NOMO-1 treated with DMSO at 0.1 percent for 48 hours (cell line): ENCODE results near the gene TSPEAR.
"Not testable (repeated sequence)": the region's sequence is repeated elsewhere in the genome, so short reads cannot be mapped to it uniquely, and the experiment has no call there.

Experiments used
- DNase-seq: peaks from one replicate; lab custom pipeline; 2025; ENCODE audit not compliant: unreplicated experiment; lab: John Stamatoyannopoulos, UW

TSPEAR gene

DNA sequence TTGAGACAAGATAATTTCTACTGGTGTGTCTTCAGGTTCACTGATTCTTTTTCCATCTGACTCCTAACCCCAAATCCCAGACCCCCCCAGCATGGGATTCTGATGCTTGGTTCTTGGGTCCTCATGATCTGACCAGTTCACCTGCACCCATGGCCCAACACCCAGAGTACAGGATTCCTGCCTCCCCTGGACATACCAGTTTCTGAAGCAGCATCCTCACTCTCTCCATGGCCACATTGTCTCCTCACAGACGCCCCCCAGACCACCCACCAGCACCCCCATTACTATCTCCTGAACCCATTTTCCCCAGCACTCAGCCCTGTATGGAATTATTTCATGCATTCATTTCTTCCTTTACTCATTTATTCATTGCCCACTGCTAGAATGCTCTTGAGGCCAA is 54.5 kb downstream of the TSPEAR start:
- no peak for DNase-seq

DNA sequence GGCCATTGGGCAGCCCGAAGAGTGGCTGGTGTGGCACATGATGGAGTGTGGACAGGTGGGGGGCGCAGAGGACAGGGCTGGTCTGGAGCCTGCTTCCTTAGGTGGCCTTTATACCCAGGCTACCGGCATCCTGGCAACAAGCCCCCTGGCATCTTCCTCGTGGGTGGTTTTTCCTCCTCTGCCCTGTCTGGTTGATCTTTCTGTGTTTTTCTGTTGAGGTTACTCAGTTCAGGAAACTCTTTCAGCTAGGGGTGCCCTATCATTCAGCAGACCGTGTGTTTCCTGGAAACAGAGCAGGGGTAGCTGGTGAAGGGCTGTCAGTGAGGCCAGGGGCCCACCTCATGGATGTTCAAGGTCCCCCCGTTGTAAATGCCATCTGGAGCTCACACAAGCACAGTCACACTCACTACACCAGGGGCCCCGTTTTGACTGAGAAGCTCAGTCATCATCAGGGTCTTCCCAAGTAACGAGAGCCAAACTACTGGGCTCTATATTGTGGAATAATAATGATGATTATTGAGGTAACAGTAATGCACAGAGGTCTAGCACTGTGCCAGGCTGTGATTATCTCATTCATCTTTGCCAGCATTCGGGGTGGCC is 56.7 kb downstream of the TSPEAR start, which contains the start of gene KRTAP12-4:
Gene KRTAP12-4 (minus strand): TSS at position 84 of the 600 bp plus-strand sequence. CDS start 45 bp downstream, at position 39.
- DNase-seq = no peak

DNA sequence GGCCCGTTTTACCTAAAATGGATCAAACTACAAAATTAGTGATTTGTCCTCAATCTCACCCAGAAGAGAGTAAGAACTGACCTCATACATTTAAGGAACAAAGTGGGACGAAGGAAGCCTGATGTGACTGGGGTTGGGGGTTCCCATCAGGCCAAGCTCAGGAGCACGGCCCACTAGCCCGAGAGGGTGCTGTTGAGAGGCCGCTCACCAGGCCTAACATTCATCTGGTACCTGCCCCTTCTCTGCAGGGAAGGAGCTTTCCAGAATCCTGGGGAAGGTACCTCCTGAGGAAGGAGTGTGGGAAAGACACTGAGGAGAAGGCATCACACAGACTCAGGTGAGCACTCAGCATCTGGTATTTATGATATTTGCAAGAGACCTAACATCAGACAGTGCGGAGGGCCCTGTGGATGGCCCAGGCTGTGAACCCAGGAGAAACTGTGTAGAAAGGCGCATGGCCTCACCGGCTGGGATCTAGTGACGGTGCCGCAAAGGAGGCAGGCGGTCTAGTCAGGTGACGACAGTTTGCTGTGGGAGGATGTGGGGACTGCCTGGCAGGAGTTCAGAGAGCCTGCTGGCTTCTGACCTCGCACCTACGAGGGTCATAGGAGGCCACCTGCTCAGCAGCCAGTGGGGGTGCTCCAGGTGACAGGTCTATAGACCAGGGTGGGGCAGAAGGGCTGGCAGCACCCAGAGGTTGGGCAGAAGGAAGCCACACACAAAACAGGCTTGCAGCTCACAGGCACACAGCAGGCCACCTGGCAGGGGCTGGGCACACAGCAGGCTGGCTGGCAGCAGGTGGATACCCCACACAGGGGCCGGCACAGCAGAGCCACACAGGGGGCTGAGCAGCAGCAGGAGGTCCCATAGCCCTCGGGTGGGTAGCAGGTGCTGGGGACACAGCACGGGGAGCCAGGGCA is 57.5 kb downstream of the TSPEAR start:
- no peak for DNase-seq

DNA sequence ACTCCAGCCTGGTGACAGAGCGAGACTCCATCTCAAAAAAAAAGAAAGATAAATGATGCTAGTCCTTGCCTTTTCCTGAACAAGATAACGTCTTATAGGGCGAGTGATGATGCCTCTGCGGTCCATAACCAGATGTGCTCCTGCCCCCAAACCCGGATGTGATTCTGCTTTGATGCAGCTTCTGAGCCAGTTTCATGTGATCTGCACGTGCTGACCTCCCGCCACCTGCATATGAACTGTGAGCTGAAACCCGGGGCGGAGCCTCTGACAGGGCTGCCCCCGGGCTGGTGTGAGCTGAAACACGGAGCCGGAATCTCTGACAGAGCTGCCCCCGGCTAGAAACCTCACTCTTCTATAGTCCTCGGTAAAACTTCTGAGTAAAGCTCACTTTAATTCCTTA is 58.2 kb downstream of the TSPEAR start:
- no peak for DNase-seq

DNA sequence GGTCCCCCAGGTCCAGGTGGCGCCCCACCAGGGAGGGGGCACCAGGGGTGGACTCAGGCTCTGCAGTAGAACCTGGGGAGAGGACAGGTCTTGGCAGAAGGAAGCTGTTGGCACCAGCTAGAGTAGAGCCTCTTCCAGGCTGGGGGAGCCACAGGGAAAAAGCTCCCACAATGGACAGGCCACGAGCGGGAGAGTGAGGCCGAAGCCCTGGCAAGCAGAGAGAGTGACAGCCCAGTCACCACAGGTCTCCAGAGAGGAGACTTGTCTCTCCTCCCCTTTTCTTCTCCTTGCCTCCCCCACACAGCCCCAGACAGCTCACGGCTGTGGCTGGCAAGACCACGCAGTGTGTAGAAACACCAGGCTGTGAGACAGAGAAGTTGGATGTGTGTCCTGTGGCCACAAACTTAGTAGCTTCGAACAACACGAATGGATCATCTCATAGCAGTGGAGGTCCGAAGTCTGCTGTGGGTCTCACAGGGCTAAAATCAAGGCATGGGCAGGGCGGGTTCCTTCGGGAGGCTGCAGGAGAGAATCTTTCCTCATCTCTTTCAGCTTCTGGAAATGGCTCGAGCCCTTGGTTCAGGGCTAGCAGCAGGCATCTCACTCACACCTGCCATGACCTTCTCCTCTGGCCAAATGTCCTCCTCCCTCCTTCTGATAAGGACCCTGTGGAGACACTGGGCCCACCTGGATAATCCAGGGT is 60.2 kb downstream of the TSPEAR start:
- no peak for DNase-seq

DNA sequence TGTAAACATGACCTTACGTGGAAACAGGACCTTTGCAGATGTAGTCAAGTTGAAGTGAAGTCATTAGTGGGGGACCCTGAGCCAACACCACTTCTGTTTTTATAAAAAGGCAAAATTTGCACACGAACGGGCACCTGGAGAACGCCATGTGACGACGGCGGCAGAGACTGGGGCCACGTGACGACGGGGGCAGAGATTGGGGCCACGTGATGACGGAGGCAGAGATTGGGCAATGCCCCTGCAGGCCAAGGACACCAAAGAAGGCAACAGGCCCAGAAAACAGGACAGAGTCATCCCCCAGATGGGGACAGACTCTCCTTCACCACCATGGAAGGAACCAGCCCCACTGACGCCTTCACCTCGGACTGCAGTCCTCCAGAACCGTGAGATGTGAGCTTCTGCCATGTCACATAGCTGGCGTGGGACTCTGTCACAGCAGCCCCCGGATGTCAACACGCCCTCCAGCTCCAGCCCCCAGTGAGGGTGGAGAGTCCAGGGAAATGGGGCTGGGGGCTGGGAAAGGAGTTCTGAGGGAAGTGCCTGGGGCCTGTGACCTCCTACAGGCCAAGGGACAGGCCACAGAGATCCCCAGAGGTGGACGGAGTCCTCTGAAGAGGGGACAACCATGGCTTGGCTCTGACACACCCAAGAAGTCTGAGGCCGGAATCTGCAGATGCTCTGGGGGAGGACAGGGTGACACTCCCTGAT is 61.0 kb downstream of the TSPEAR start:
- DNase-seq = no peak

DNA sequence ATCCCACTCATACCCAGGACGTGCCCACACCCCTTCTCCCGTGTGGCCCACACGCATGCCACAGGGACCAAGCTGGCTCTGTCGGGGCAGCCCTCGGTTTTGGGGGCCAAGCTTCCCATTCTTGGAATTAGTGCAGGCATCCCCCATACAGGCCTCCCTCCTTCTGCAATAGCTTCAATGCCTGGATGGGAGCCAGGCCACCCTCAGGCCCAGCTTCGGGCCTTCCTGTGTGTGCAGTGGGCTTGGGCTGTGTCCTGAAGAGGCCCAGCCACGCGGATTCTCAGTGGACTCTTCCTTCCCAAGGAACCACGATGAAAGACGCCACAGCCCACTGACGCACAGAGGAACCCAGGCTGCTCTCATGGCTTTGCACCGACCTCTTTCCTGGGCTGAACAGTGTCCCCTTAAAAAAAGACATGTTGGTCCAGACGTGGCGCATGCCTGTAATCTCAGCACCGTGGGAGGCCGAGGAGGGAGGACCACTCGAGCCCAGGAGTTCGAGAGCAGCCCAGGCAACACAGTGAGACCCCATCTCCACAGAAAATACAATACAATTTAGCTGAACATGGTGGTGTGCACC is 61.8 kb downstream of the TSPEAR start:
- DNase-seq = no peak

DNA sequence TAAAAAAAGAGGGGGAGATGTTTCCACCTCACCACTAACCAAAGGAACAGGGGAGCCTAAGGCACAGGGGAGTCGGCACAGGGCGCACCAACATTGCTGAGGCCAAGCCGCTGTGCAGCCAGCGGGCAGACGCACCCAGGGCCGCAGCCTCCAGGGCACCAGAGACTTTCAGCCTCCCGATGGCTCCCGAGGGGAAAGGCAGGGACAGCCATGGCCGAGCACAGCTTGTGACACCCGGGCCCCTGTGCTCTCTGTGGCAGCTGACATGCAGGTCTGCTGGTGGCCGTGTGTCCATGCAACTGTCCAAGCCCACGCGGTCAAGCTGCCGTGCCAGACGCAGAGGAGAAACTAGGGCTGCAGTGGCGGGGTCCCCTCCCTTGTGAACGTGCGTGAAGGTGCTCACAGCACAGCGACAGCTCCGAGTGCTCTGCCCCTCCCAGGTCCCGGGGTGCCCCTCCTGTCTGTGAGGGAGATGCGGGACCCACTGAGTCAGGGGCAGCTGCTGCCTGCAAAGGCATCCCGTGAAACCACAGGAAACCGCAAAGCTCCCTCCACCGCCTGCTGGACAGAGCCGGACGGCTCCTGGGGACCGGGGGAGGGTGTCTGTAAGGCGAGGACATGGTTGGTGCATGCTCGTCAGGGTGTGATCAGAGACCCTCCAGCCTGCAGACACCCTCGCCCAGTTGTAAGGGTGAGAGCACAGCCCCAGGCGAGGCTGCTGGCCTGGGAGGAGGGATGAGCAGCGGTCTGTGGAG is 62.6 kb downstream of the TSPEAR start:
- no peak for DNase-seq

DNA sequence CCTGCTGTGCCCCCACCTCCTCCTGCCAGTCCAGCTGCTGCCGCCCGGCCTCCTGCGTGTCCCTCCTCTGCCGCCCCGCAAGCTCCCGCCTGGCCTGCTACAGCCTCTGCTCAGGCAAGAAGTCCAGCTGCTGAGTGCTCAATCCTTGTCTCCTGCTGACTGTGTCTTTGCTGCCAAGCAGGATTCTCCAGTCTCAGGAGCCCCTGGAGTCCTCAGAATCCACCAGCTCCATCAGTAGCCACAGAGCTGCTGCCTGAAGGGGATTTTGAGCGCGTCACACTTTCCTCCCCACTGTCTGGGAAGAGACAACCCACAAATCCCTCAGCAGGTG is 64.2 kb downstream of the TSPEAR start:
- DNase-seq = no peak

DNA sequence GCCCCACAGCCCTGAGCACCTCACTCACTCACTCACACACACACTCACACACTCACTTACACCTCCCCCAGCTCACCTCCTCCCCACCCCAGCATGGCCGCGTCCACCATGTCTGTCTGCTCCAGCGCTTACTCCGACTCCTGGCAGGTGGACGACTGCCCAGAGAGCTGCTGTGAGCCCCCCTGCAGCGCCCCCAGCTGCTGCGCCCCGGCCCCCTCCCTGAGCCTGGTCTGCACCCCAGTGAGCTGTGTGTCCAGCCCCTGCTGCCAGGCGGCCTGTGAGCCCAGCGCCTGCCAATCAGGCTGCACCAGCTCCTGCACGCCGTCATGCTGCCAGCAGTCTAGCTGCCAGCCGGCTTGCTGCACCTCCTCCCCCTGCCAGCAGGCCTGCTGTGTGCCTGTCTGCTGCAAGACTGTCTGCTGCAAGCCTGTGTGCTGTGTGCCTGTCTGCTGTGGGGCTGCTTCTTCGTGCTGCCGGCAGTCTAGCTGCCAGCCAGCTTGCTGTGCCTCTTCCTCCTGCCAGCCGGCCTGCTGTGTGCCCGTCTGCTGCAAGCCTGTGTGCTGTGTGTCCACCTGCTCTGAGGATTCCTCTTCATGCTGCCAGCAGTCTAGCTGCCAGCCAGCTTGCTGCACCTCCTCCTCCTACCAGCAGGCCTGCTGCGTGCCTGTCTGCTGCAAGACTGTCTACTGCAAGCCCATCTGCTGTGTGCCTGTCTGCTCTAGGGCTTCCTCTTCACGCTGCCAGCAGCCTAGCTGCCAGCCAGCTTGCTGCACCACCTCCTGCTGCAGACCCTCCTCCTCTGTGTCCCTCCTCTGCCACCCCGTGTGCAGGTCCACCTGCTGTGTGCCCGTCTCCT is 64.8 kb downstream of the TSPEAR start, which contains the start of gene KRTAP10-11:
Gene KRTAP10-11 (plus strand): TSS at position 49 of the 856 bp plus-strand sequence. CDS start 45 bp downstream, at position 94.
- DNase-seq = not testable (repeated sequence)

DNA sequence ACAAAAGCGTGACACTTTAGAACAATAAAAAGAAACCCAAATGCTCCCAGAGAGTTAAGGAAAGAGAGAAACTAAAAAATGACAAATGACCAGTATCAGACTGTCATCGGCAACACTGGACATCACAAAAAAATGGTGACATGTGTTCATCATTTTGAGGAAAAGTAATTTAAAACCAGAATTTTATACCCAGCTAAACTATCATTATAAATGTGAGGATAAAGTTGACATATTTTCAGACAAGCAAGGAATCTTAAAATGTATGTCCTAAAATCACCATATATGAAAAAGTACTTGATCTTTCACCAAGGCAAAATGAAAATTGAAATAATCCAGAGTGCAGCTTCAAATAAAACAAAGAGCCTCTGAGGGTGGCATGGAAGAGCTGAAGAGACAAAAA is 66.5 kb downstream of the TSPEAR start:
- no peak for DNase-seq

DNA sequence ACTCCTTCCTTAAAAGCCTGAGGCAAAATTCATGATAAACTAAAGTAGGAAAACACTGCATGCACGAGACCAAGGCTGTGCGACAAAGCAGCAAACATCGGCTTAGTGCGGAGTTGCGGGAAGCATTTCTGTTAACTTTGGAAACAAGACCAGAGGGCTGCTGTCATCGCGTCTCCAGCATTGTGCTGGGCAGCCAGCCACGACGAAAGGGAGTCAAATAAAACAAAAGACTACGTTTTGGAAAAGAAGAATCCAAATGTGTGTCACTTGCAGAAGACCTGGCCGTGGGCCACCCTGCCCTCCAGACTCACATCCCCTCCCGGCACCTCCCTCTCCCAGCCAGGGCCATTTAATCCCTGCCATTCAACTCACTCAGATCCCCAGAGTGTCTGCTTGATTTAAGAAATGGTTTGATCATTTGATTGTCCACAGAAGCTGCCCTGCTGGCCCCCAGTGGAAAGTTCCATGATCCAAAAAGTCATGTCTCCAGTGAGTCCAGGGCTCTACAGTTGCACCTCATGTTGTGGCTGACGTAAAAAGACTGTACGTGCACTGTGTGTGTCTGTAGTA is 67.5 kb downstream of the TSPEAR start:
- DNase-seq = no peak

DNA sequence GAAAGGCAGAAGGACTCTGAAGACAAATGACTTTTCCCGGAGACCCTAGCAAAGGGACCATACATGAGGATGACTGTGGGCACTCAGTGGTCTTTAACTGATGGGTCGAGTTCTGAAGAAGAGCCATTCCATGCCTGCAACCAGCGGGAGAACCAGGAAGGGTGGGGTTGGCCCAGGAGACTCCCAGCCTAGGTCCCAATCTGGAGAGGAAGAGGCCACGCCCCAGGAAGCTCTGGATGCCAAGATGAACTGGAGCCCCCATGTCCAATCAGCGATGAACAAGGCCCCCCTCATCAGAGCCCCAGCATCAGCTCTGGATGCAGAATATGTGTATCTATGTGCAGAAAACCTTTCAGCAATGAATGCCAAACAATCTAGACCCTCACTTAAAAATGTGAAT is 70.6 kb downstream of the TSPEAR start:
- no peak for DNase-seq

DNA sequence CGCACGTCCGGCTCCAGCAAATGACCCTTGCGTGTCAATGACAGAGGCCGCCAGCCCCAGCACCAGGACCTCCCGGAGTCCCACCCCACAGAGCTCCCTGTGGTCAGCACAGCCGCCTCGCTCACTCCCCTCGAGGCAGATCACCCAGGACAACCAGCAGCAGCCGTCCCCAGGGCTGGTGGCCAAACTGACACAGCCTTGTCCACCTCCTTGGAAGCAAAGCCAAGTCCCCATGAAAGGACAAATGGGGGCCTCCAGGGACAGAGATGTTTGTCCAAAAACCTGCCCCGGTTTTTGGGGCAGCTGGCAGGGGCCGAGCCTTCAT is 72.1 kb downstream of the TSPEAR start:
- no peak for DNase-seq

DNA sequence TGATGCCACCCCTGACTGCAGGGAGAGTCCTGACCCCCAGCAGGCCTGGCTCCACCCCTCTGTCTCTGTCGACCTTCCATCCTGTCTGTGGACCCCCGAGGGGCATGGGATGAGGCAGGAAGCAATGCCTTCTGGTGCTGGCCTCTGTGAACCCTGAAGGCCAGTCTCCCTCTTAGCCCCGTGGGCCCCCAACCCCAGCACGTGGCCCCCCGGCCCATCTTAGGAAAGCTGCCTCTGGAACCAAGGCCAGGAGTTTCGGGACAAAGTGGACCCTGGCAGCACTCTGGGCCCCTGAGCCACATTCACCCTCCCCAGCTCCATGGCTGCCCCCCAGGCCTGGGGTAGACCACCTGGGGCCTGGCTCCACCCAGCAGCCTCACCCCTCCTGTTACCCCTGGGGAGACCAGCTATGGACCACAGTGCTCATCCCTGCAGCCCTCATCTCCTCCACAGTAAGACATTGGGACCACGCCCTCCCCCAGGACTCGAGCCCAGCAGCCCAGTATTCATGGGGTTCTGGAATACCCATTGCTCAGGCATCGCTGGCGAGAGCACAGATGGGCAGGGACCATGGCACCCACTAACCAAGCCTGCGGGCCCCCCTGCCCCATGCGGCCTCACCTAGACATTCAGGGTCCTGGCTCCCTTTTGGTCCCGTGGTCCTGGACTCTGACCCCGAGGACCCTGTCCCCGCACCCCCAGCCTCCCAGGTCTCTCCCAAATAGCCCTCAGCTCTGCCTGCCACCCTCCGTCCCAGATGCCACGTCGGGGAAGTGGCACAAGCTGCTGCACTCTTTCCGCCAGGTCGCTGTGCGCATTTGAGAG is 72.7 kb downstream of the TSPEAR start:
- DNase-seq = not testable (repeated sequence)

DNA sequence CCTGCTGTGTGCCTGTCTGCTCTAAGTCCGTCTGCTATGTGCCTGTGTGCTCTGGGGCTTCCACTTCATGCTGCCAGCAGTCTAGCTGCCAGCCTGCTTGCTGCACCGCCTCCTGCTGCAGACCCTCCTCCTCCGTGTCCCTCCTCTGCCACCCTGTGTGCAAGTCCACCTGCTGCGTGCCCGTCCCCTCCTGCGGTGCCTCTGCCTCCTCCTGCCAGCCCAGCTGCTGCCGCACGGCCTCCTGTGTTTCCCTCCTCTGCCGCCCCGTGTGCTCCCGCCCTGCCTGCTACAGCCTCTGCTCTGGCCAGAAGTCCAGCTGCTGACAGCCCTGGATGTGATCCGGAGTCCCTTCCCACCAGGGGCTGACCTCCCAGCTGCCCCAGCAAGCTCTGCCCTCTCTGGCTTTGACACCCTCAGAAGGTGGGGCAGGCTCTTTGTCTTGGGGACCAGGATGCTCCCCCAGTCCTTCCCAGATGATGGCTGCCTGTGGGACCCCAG is 73.5 kb downstream of the TSPEAR start:
- DNase-seq = not testable (repeated sequence)

DNA sequence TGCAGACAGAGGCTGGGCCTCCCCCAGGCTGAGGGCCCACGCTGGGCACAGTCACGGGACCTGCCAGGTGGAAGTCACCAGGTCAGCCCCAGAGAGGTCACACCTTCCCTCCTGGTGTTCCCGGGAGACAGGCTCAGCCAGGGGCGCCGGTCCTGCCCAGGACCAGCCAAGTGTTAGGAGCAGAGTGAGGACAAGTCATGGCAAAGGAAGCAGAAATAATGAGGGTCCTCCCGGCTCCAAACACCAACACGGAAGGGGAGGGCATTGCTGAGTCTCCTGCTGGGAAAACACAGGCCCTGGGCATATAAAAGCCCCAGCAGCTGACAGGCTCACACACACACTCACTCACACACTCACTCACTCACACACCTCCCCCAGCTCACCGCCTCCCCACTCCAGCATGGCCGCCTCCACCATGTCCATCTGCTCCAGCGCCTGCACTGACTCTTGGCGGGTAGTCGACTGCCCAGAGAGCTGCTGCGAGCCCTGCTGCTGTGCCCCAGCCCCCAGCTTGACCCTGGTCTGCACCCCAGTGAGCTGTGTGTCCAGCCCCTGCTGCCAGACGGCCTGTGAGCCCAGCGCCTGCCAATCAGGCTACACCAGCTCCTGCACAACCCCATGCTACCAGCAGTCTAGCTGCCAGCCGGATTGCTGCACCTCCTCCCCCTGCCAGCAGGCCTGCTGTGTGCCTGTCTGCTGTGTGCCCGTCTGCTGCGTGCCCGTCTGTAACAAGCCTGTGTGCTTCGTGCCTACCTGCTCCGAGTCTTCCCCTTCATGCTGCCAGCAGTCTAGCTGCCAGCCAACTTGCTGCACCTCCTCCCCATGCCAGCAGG is 74.1 kb downstream of the TSPEAR start, which contains the start of gene KRTAP10-10:
Gene KRTAP10-10 (plus strand): TSS at position 339 of the 833 bp plus-strand sequence. CDS start 62 bp downstream, at position 401.
- no peak for DNase-seq
